HG03571 (cell line): ENCODE data around the gene PTF1A.

Experiments
- ATAC-seq: cut with Tn5 transposase; IDR thresholded peaks from one replicate; pipeline ENCODE4 v1.9.1; 2021; ENCODE audit not compliant: unreplicated experiment

PTF1A gene

GRCh38 chr10:23191764-23192711, at the start of gene PTF1A:
TSS of gene PTF1A (plus strand) at chr10:23192312. CDS start at chr10:23192531, 219 bp downstream.
- no peak for ATAC-seq

GRCh38 chr10:23146258-23146657, 45.9 kb upstream of the PTF1A start:
- no peak for ATAC-seq

GRCh38 chr10:23147035-23147434, 45.1 kb upstream of the PTF1A start:
- ATAC-seq: no peak

GRCh38 chr10:23148214-23148613, 43.9 kb upstream of the PTF1A start:
- no peak for ATAC-seq

GRCh38 chr10:23150091-23150490, 42.0 kb upstream of the PTF1A start:
- no peak for ATAC-seq

- ATAC-seq: no peak
These were observed 41.5 kb upstream of the PTF1A start for GRCh38 chr10:23150610-23151009.

GRCh38 chr10:23151071-23151470, 41.0 kb upstream of the PTF1A start:
- ATAC-seq: no peak

- no peak for ATAC-seq
These were observed 36.9 kb upstream of the PTF1A start for GRCh38 chr10:23155169-23155568.

GRCh38 chr10:23156447-23157150, 35.5 kb upstream of the PTF1A start:
- no peak for ATAC-seq

- peak; percentile 69 for ATAC-seq
These were observed 34.9 kb upstream of the PTF1A start for GRCh38 chr10:23157239-23157681.

- no peak for ATAC-seq
These were observed 34.3 kb upstream of the PTF1A start for GRCh38 chr10:23157691-23158369.

- ATAC-seq: peak; percentile 49
These were observed 33.7 kb upstream of the PTF1A start for GRCh38 chr10:23158370-23158769.

- ATAC-seq: no peak
These were observed 20.8 kb upstream of the PTF1A start for GRCh38 chr10:23171232-23171876.

- no peak for ATAC-seq
These were observed 19.5 kb upstream of the PTF1A start for GRCh38 chr10:23172429-23173213.

- no peak for ATAC-seq
These were observed 18.7 kb upstream of the PTF1A start for GRCh38 chr10:23173214-23174073.

GRCh38 chr10:23174074-23174976, 17.8 kb upstream of the PTF1A start:
- ATAC-seq: no peak

- no peak for ATAC-seq
These were observed 17.1 kb upstream of the PTF1A start for GRCh38 chr10:23174977-23175512.

- ATAC-seq: no peak
These were observed 5.9 kb upstream of the PTF1A start for GRCh38 chr10:23186178-23186577.
